Esophagus squamous epithelium (tissue), 5 donors: Measurements from ENCODE around the gene CACNA2D3. TPM values are rescaled to one million over a fixed set of nuclear protein-coding genes. Genes with fewer than 3 reads are reported as not detected.

Experiments
- DNase-seq: peaks from one replicate; lab custom pipeline; 2025; lab: John Stamatoyannopoulos, UW
- H3K27ac ChIP-seq, 4 donors: fragments of 200-600 bp; sonication (generic); one replicate each; pipeline ENCODE4 v1.5.1; 2016 to 2019; ENCODE audit warnings: mild to moderate bottlenecking in 1 of 4
- H3K27me3 ChIP-seq, 4 donors: fragments of 200-600 bp; sonication (generic); 1 replicate in 3 of 4; 2 replicates in 1 of 4; pipeline versions ENCODE4 v1.5.1 to v1.6.0; 2017 to 2021; ENCODE audit warnings: antibody characterized with exemption in 1 of 4
- H3K36me3 ChIP-seq, 3 donors: fragments of 200-600 bp; sonication (generic); one replicate each; pipeline ENCODE4 v1.5.1; 2016 to 2019
- H3K4me1 ChIP-seq, 3 donors: fragments of 200-600 bp; sonication (generic); one replicate each; pipeline ENCODE4 v1.5.1; 2017 to 2019
- H3K4me3 ChIP-seq, 4 donors: fragments of 200-600 bp; sonication (generic); 1 replicate in 3 of 4; 2 replicates in 1 of 4; pipeline ENCODE4 v1.5.1; 2016 to 2019; ENCODE audit warnings: mild to moderate bottlenecking in 2 of 4, moderate library complexity in 1 of 4
- H3K9me3 ChIP-seq, 3 donors: fragments of 200-600 bp; sonication (generic); one replicate each; pipeline ENCODE4 v1.5.1; 2016 to 2019
- CTCF ChIP-seq, 6 experiments: fragments of 450-650 bp in 4 of 6; fragments of 200-600 bp in 2 of 6; sonication (generic) in 2 of 6; IDR thresholded peaks; one replicate each; pipeline ENCODE4 v1.5.1; 2016 to 2019; ENCODE audit warnings: antibody characterized with exemption in 6 of 6, mild to moderate bottlenecking in 4 of 6, moderate library complexity in 4 of 6
- POLR2A ChIP-seq, 4 donors: fragments of 450-650 bp; IDR thresholded peaks; one replicate each; pipeline ENCODE4 v1.6.1; 2017; ENCODE audit warnings: antibody characterized with exemption in 4 of 4, mild to moderate bottlenecking in 4 of 4, moderate library complexity in 3 of 4
- WGBS, 2 donors: methylation state at CpG; one replicate each; pipeline ENCODE4 v1.1.5; 2018; 5-methylcytosine and 5-hydroxymethylcytosine counted together
- intact Hi-C: fragments of 100-400 bp; cut with DNase I; formaldehyde crosslinking; loops from one replicate; pipeline ENCODE4 v1.15.0; 2022
- total RNA-seq, 4 donors: library from RNA; depleted of rRNA; stranded (reverse); fragments of >200 nt; gene quantifications; one replicate each; pipeline ENCODE4 v1.1.0, GENCODE V29; 2016
- donor health status: DM: yes; HTN: yes; CAD: no.

CACNA2D3 gene
- total RNA-seq, 4 donors from 2014 or later = 1.2 to 7.1 (median 5.1) TPM

- TF ChIP-seq POLR2A (IDR thresholded peaks at IDR 0.05) (no peak), CTCF (IDR thresholded peaks at IDR 0.05) (no peak)
- intact Hi-C loops = no loop called here
- H3K36me3 ChIP-seq = no peaks in the 10 kb centered on the region
- no peak overlapping the region for H3K27ac ChIP-seq
- H3K4me3 ChIP-seq = no peak overlapping the region
- WGBS, 2 donors = 59 to 65% methylated on average over 9 of the region's 9 CpGs
- DNase-seq = no peak
- H3K9me3 ChIP-seq = no peaks in the 10 kb centered on the region
- H3K27me3 ChIP-seq = no peaks in the 10 kb centered on the region
- no peaks in the 10 kb centered on the region for H3K4me1 ChIP-seq
These were observed 190.0 kb downstream of the CACNA2D3 start for GRCh38 chr3:54312156-54312899.

GRCh38 chr3:54313418-54313817 is 191.1 kb downstream of the CACNA2D3 start:
- Histone ChIP-seq H3K27ac (no peak overlapping the region), H3K36me3 (no peaks in the 10 kb centered on the region), H3K9me3 (no peaks in the 10 kb centered on the region), H3K4me3 (no peak overlapping the region), H3K27me3 (no peaks in the 10 kb centered on the region), H3K4me1 (no peaks in the 10 kb centered on the region)
- WGBS, 2 donors = 73 to 84% methylated on average over 5 of the region's 5 CpGs
- TF ChIP-seq CTCF (IDR thresholded peaks at IDR 0.05) = no peak
- TF ChIP-seq POLR2A (IDR thresholded peaks at IDR 0.05) = no peak
- no peak for DNase-seq
- intact Hi-C loops = no loop called here

- Histone ChIP-seq H3K9me3 (no peaks in the 10 kb centered on the region), H3K4me3 (no peak overlapping the region), H3K27me3 (no peaks in the 10 kb centered on the region), H3K27ac (no peak overlapping the region), H3K36me3 (no peaks in the 10 kb centered on the region), H3K4me1 (peaks cover 0 to 8% (median 0%) of the 10 kb centered on the region in 3 donors)
- WGBS, 2 donors = 74 to 75% methylated on average over 5 of the region's 5 CpGs
- TF ChIP-seq POLR2A (IDR thresholded peaks at IDR 0.05) (no peak), CTCF (IDR thresholded peaks at IDR 0.05) (no peak)
- intact Hi-C loops = no loop called here
- DNase-seq = no peak
These were observed 199.2 kb downstream of the CACNA2D3 start for GRCh38 chr3:54321520-54321919.

- intact Hi-C loops = no loop called here
- no peaks in the 10 kb centered on the region for H3K27me3 ChIP-seq
- H3K4me1 ChIP-seq = peaks cover 0 to 8% (median 0%) of the 10 kb centered on the region in 3 donors
- DNase-seq = no peak
- TF ChIP-seq CTCF (IDR thresholded peaks at IDR 0.05) (no peak), POLR2A (IDR thresholded peaks at IDR 0.05) (no peak)
- H3K4me3 ChIP-seq = no peak overlapping the region
- H3K36me3 ChIP-seq = no peaks in the 10 kb centered on the region
- WGBS, 2 donors = 59 to 70% methylated on average over 3 of the region's 3 CpGs
- no peak overlapping the region for H3K27ac ChIP-seq
- no peaks in the 10 kb centered on the region for H3K9me3 ChIP-seq
These were observed 200.0 kb downstream of the CACNA2D3 start for GRCh38 chr3:54322354-54322753.

- intact Hi-C loops = no loop called here
- TF ChIP-seq POLR2A (IDR thresholded peaks at IDR 0.05) (no peak), CTCF (IDR thresholded peaks at IDR 0.05) (no peak)
- 89 to 95% methylated on average over 2 of the region's 2 CpGs for WGBS, 2 donors
These were observed 201.8 kb downstream of the CACNA2D3 start for GRCh38 chr3:54324103-54324502.

More at GRCh38 chr3:54324103-54324502, 201.8 kb downstream of the CACNA2D3 start:
- no peaks in the 10 kb centered on the region for H3K9me3 ChIP-seq
- H3K36me3 ChIP-seq = no peaks in the 10 kb centered on the region
- no peaks in the 10 kb centered on the region for H3K27me3 ChIP-seq
- DNase-seq = no peak
- peaks cover 0 to 8% (median 0%) of the 10 kb centered on the region in 3 donors for H3K4me1 ChIP-seq
- no peak overlapping the region for H3K4me3 ChIP-seq
- H3K27ac ChIP-seq = no peak overlapping the region
